ENCODE measurements around the gene CPEB1.
"Not testable (repeated sequence)": the region's sequence is repeated elsewhere in the genome, so short reads cannot be mapped to it uniquely, and the experiment has no call there.

Gene CPEB1

DNA sequence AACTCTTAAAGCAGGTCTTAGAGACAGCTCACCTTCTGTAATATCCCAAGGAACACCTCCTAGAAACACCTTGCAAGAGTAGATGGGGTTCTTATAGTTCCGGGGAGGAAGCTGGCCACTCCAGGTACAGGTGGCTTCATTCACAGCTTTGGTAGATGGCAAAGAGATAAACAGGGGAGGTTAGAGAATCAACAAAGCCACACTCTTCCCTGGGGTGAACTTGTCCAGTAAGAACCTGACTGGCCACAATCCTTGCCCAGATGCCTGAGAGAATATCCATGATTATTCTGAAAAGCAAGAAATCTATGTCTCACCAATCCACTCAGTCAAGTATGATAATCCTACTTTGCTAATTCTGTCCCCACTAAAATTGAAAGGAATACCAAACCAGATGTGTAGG is 93.3 kb downstream of the CPEB1 start:
- Histone ChIP-seq H3K27ac (peak overlapping the region in 7 of 21 experiments; percentile 12 to 64 (median 34)), H3K4me3 (no peak overlapping the region)

DNA sequence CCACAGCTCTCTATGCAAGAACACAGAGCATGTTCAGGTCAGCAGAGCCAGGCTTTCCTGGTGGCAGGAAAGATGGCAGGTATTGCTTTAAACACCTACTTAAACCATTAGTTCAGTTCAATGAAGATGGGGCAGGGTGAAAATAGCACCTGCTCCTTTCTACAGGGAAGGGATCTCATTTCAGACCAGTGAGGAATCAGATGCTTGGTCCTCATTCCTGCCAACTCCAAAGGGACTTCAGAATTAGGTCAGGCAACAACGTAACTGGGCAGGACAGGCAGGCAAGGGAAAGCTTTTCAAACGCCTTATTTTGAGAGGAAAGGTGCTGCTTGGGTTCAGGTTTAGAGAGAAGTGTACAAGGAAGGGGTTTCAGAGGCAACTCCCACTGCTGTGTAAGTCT is 94.3 kb downstream of the CPEB1 start:
- Histone ChIP-seq H3K4me3 (no peak overlapping the region), H3K27ac (no peak overlapping the region)

DNA sequence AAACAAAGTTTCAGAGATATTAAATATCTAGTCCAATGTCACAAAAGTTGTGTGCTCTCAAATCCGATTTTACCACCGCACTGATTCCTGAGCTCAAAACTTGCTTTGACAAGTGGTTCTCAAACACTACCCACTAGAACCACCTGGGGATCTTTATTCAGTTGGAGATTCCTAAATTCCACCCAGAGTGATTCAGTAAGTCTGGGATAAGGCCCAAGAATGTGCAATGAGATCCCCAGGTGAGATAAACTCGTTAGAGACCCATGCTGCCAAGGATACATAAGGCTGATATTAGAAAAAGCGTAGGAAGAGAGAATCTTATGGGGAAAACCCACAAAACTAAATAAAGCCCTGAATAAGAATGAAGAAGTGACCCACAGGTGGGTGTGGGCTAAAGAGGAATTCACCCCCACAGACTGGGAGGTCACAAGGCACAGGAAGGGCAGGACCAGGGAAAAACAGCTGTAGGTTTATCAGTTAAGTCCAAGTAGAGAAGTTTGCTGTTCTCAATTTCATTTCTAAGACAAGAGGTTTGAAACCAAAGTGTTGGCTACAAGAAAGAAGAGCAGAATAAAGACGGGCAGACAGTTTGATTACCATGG is 95.4 kb downstream of the CPEB1 start:
- no peak overlapping the region for H3K4me3 ChIP-seq
- peak overlapping the region in 1 of 21 experiments; percentile 3 for H3K27ac ChIP-seq

DNA sequence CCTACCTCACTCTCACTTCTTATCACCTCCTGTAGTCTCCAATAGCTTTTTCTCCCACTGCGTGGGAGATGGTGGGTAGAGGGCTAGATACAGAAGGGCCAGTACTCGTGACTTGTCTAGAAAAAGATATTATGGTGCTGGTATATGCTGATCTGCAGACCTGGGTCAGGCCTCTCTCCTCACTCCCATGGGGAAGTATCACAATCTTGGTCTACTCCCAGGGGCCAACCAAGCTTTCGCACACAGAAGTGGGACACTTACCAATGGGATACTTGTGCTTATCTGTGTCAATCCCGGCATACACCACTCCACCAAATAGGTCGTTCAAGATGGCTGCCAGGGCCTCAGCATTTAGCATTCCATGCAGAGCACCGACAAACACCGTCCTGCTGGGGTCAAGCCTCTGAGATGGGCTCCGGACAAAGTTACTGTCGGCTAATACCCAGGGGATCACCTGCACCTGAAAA is 97.9 kb downstream of the CPEB1 start:
- Histone ChIP-seq H3K4me3 (no peak overlapping the region), H3K27ac (no peak overlapping the region)

DNA sequence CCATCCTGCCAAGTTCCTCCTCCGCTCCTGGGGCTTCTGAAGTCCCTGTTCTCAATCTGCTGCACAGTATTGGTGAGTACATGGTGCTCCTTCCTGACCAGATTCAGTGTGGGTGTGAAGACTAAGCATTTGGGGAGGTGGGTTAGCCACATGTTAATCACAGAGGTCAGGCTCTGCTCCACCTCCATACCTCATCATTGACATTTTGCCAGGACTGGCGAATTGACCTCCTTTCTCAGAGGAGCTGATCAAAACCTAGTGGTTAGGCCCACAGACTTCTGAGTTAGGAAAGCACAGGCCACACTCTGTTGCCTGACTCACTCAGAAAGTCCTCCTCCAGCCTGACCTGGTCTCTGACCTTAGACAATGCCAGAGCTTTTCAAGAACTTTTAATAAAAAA is 98.5 kb downstream of the CPEB1 start:
- H3K27ac ChIP-seq: no peak overlapping the region

DNA sequence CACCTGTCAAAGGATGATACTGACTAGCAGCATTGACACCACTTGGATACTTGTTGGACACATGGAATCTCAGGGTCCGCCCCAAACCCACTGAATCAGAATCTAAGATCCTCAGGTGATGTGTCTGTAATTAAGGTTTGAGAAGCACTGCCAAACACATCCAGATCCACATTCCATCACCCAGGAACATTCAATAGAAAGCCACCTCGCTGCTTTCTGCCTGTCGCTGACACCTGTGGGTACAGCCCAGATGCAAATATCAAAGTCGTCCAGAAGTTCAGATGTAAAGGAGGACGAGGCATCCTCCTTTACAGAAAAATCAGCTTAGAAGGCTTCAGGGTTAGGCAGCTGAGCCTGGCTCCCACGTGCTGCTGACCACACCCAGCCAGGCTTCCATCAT is 101.7 kb downstream of the CPEB1 start:
- H3K4me3 ChIP-seq: no peak overlapping the region

More for the DNA sequence above, 98.5 kb downstream of the CPEB1 start:
- no peak overlapping the region for H3K4me3 ChIP-seq

DNA sequence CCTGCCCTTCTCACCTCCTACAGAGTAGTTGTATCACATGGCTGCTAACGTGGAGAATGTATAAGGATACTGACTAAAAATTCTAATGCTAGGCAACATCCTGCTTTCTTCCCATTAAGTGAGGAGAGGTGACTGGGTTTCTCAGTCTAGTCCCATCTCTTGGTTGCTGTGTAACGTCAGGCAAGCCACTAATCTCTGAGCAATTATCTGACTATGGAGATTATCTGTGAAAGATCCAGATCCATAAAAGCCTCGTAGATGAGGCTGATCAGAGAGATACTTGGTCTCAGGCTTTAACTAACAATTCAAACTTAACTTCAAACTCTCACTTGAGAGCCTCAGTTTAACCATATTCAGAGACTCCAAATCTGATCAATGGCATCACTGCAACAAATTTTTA is 102.2 kb downstream of the CPEB1 start:
- H3K27ac ChIP-seq: no peak overlapping the region
- no peak overlapping the region for H3K4me3 ChIP-seq

More for the DNA sequence above, 101.7 kb downstream of the CPEB1 start:
- no peak overlapping the region for H3K27ac ChIP-seq

DNA sequence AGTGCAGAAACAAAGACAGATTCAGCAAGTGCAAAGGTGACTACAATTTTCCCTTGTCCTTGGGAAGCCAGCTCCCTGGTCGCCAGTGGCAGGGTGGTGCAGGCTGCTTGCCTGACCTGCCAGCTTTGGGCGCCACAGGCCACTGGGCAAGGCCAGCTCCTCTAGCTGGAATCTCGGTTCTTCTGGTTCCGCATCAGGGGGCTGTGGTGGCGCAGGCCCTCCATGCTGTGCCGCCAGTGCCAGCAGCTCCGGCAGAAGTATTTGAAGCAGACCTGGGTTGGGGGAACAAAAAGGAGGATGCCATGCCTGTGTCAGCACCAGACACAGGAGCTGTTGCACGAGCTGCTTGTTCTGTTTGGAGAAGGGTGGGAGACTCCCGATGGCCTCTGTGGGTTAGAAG is 102.7 kb downstream of the CPEB1 start:
- H3K27ac ChIP-seq: no peak overlapping the region

DNA sequence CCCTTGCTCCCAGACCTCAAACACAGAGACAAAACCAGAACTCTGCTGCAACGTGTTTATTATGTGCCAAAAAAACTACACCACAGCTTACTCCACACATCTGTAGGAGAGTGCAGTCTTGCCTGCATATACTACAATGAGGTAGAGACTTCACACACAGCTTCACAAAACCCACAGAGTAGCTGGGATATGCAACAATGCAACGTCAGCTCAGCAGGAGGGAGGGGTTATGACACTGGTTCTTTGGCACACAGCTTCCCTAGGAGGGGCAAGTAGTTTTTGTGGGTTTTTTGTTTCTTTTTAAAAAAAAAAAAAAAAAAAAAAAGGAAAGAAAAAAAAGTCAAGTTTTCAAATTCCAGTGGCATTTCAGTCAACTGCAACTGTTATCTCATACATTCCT is 104.0 kb downstream of the CPEB1 start:
- Histone ChIP-seq H3K4me3 (no peak overlapping the region), H3K27ac (no peak overlapping the region)

More for the DNA sequence above, 102.7 kb downstream of the CPEB1 start:
- H3K4me3 ChIP-seq: no peak overlapping the region

DNA sequence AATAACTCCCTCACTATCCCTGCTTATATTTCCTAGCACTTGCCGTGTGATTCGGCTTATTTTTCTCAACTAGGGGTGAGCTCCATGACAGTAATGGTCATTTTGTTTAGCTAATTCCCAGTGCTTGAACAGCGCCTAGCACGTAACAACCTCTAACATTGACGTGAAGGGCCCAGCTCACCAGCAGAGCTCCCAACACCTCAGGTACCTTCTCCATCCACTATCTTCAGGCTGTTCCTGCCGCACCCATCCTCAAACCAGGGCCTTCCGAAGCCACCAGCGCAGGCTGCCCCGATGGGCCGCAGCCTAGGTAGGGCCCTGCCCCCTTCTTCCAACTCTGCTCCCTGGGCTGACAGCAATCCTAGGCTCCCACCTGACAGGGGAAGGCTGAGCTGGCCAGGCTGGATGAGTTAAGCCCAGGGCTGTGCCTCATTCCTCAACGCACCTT is 106.2 kb downstream of the CPEB1 start:
- H3K27ac ChIP-seq: peak overlapping the region in 20 of 21 experiments; percentile 70 to 98 (median 92)
- peak overlapping the region; percentile 66 to 95 (median 84) for H3K4me3 ChIP-seq

DNA sequence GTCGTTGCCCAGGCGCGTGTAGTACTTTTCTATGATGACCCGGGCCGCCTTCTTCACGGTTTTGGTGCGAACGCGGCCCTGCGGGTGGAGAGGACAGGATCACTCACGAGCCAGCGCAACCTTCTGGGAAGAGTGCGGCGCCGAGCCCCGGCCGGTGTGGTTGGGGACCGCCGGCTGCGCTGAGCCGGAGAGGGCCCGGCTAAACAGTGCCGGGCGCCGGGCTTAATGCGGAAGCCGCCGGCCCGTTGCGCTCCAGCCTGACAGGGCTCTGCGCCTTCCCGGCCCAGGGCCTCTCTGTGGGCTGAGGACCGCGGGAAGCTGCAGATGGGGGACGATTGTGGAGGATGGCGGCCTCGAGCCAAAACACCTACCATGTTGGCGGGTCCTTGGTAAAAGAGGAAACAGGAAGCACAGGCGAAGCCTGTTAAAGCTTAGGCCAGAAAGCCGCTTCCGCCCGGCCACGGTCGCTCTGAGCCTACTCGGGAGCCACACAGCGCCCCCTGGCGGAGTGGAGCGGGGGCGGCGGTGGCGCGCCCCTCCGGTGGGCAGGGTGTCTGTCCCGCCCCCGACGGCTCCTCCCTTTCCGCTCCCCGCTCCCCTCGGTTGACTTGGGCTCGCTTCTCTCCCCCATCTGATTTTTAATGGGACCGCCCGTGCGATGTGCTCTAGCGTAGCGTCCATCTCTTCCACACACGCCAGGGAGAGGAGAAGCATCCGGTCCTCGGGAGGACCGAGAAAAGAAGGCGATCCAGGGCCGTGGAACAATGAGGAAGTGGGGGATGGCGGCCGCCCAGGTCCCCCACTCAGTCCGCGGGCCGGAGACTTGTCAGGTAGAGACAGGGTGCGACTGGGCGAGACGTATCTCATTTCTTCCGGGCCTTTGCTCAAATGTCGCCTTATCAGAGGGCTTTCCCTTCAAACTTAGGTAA is 106.8 kb downstream of the CPEB1 start, which contains the start of gene RPS17:
RPS17 (minus strand) TSS at position 403 of the 929 bp plus-strand sequence; CDS start at position 374, 29 bp downstream.
- peak within 1 kb of the TSS; percentile 66 to 95 (median 84) for H3K4me3 ChIP-seq

DNA sequence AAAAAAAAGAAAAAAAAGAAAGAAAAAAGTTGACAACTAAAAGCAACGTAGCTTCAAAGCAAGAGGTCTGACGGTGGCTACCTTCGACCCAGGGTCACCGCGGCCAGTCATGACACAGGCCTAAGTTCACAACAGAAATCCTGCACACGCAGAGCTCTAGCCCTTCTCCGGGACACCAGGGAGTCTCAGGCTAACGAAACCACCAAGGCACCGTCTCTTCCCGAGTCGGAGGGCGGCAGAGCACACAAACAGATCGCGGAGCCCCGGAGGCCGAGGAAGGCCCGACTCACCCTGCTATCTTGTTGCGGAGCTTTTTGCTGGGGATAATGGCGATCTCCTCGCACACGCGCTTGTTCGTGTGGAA is 107.5 kb downstream of the CPEB1 start:
- peak overlapping the region; percentile 66 to 95 (median 84) for H3K4me3 ChIP-seq
- peak overlapping the region; percentile 41 to 98 (median 92) for H3K27ac ChIP-seq

More for the DNA sequence above, 106.8 kb downstream of the CPEB1 start, which contains the start of gene RPS17:
- H3K27ac ChIP-seq: peak within 1 kb of the TSS; percentile 41 to 98 (median 92)

DNA sequence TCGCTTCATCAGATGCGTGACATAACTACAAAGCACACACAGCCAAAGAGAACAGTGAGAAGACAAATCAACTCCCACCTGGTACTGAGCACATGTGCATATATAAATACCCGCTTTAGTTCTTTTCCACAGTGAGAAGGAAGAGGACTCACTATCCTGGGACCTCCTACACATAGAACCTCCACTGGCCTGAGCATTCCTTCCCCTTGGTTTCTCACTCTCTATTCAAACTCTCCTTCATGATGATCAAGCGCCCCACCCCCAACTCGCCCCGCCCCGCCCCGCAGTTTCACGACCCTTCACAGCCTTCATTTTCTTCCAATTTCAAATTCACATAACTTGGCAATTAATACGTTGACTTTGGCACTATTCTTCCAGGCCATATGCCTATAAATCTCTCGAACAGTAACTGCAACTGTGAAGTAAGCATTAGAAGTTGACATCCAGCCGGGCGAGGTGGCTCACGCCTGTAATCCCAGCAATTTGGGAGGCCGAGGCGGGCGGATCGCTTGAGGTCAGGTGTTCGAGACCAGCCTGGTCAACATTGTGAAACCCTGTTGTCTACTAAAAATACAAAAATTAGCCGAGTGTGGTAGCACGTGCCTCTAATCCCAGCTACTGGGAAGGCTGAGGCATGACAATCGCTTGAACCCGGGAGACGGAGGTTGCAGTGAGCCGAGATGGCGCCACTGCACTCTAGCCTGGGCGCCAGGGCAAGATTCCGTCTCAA is 108.0 kb downstream of the CPEB1 start:
- Histone ChIP-seq H3K27ac (peak overlapping the region in 20 of 21 experiments; percentile 79 to 98 (median 92)), H3K4me3 (peak overlapping the region; percentile 66 to 95 (median 84))

DNA sequence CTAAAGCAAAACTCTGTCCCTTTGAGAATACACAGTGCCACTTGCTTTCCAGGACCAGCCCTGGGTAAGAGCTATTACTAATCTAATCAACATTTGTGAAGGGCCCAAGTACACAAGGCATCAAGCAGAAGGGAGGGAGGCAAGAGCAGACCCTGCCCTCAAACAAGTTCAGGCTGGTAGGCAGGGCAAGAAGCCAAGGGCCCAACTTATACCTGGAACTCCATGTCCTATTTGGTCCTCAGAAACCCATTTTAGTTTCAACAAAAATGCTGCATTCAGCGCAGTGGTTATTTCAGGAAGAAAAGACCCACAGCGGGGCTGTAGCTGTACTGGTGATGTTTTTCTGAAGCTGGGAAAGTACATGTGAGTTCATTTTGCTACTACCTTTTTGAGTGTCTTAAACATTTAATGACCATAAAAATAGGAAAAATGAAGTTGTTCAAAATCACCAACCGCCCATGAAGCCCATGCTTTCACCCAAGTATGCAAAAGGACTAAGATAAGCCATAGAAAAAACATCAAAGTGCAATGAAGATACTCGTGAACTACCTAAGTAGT is 109.7 kb downstream of the CPEB1 start:
- Histone ChIP-seq H3K4me3 (no peak overlapping the region), H3K27ac (no peak overlapping the region)

DNA sequence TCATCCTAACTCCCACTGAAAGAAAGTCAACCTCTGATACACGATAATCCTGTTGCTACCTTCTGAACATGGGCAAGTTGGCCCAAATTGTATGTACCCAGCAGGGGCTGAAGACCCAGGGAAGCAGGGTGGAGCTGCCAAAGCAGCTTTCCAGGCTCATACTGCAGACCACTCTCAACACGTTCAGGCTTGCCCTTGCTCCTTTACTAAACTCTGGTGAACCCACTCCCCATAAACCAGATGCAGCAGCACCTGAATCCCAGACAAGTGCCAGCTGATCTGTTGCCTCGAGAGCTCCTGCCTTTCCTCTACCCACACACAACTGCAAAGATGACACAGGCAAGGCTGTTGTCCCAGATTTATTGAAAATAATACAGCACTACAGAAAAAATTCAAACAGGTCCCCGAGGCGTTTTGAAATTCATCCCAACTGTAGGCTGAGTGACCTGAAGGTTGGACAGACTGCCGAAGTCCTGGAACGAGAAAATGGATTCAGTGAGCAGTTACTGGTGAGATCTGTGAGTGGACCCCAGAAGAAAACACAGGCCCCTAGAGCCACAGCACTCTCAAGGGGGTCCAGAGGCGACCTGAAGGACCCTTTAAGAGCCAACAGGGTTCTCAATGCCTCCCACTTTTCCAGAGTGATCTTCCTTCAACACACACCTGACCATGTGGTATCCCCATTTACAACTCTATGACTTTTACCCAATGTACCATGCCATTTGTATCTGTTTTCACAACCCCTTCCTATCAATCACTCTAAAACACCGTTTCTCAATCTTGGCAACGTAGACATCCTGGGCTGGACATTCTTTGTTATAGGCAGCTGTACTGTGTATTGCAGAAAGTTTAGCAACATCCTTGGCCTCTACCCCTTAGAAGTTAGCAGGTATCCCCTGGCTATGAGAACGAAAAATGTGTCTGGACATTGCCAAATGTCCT is 110.5 kb downstream of the CPEB1 start:
- H3K27ac ChIP-seq: no peak overlapping the region

DNA sequence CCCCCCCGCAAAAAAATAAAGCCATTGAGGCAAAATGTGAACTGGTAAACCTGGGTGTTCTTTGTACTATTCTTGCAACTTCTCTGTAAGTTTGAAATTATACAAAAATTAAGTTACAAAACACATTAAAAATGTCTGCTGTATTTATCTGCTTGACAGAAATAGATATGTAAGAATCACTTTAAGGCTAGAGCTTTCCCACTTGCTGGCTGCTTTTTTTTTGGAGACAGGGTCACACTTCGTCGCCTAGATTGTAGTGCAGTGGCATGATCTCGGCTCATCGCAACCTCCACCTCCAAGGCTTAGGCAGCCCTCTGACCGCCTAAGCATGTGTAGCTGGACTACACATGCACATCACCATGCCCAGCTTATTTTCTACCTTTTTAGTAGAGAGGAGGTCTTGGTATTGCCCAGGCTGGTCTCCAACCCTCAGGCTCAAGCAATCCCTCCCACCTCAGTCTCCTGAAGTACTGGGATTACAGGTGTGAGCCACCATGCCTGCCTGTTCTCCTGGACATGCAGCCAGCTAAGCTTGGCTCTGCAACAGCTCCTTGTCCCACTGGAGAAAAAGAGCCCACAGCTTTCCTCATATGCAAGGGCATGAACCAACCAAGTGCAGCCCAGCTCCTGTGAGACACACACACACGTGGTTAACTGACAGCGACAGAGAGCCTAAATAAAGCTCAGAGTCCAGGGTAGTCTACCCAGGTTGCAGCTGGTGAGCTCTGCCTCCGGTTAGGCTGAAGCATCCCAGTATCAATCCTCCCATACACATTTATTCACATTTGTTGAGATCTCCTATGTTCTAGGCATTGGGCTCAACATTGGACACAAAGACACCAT is 111.4 kb downstream of the CPEB1 start:
- no peak overlapping the region for H3K4me3 ChIP-seq
- no peak overlapping the region for H3K27ac ChIP-seq

More for the DNA sequence above, 110.5 kb downstream of the CPEB1 start:
- no peak overlapping the region for H3K4me3 ChIP-seq

DNA sequence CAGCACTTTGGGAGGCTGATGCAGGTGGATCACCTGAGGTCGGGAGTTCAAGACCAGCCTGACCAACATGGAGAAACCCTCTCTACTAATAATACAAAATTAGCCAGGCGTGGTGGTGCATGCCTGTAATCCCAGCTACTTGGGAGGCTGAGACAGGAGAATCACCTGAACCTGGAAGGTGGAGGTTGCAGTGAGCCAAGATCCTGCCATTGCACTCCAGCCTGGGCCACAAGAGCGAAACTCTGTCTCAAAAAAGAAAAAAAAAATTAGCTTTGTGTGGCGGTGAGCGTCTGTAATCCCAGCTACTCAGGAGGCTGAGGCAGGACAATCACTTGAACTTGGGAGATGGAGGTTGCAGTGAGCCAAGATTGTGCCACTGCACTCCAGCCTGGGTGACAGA is 112.0 kb downstream of the CPEB1 start:
- H3K27ac ChIP-seq: not testable (repeated sequence)

DNA sequence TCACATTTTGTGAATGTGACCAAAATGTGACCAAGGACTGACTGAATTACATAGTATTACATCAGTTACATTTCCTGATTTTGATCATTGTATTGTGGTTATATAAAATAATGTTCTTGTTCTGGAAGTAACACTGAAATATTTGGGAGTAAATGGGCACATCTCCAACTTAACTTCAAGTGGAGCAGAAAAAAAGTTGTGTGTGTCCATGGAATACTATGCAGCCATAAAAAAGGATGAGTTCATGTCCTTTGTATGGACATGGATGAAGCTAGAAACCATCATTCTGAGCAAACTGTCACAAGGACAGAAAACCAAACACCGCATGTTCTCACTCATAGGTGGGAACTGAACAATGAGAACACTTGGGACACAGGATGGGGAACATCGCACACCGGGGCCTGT is 112.7 kb downstream of the CPEB1 start:
- H3K27ac ChIP-seq, H3K4me3 ChIP-seq: not testable (repeated sequence)

More for the DNA sequence above, 112.0 kb downstream of the CPEB1 start:
- H3K4me3 ChIP-seq: not testable (repeated sequence)

All from skin epidermis (tissue), 12 donors.